B cell (primary cell): Measurements from ENCODE around the gene PTPRC. TPM values are rescaled to one million over a fixed set of nuclear protein-coding genes. Genes with fewer than 3 reads are reported as not detected.

Source experiments
- ATAC-seq: fragments of 200-7000 bp; cut with Tn5 transposase; one replicate; pipeline ENCODE4 v1.10.0; 2021; ENCODE audit warnings: low read depth, mild to moderate bottlenecking, moderate number of reproducible peaks, moderate library complexity
- CTCF ChIA-PET: fragments of 350-600 bp; sonication (Branson Sonifier 250); formaldehyde crosslinking; loops from one replicate; lab custom pipeline; 2021; ENCODE audit warnings: antibody characterized with exemption, inconsistent platforms; lab: Charles Lee
- POLR2A ChIA-PET: fragments of 350-600 bp; sonication (Branson Sonifier 250); formaldehyde crosslinking; loops from one replicate; lab custom pipeline; 2021; ENCODE audit warnings: antibody characterized with exemption; lab: Charles Lee
- DNase-seq: peaks from one replicate; pipeline ENCODE4 v3.0.0; 2013
- H2AFZ ChIP-seq: 2 replicates; pipeline ENCODE4 v1.6.1; 2012; ENCODE audit warnings: mild to moderate bottlenecking, low read depth, low read length; ENCODE audit not compliant: insufficient read depth, poor library complexity, severe bottlenecking
- H3K27ac ChIP-seq, 2 donors: 1 replicate in 1 of 2; 2 replicates in 1 of 2; pipeline ENCODE4 v1.5.1; 2012 to 2013; ENCODE audit warnings: low read length in 2 of 2, mild to moderate bottlenecking in 2 of 2, moderate library complexity in 1 of 2
- H3K27me3 ChIP-seq, 4 experiments: fragments of 200-600 bp in 1 of 4; sonication (generic) in 1 of 4; replicated peaks in 1 of 4; 1 replicate in 2 of 4; 2 replicates in 2 of 4; pipeline versions ENCODE4 v1.6.1 to v1.7.0; 2013 to 2016; ENCODE audit warnings: low read length in 3 of 4, mild to moderate bottlenecking in 2 of 4, mixed read lengths in 1 of 4, moderate library complexity in 1 of 4; ENCODE audit not compliant: insufficient read depth in 4 of 4, control insufficient read depth in 3 of 4; ENCODE audit errors: control extremely low read depth in 1 of 4
- H3K36me3 ChIP-seq, 2 experiments: replicated peaks in 1 of 2; 1 replicate in 1 of 2; 2 replicates in 1 of 2; pipeline versions ENCODE4 v1.6.1 to v1.7.1; 2013; ENCODE audit warnings: low read length in 1 of 2; ENCODE audit not compliant: insufficient read depth in 2 of 2, control insufficient read depth in 1 of 2; ENCODE audit errors: control extremely low read depth in 1 of 2, extremely low read depth in 1 of 2
- H3K4me1 ChIP-seq, 2 donors: fragments of 200-600 bp in 1 of 2; sonication (generic) in 1 of 2; 1 replicate in 1 of 2; 2 replicates in 1 of 2; pipeline versions ENCODE4 v1.5.1 to v1.6.1; 2013 to 2017; ENCODE audit warnings: low read length in 2 of 2; ENCODE audit not compliant: control insufficient read depth in 2 of 2, insufficient read depth in 2 of 2
- H3K4me2 ChIP-seq: replicated peaks from 2 replicates; pipeline ENCODE3; 2012; ENCODE audit warnings: mild to moderate bottlenecking, low read depth, low read length; ENCODE audit not compliant: poor library complexity, severe bottlenecking
- H3K4me3 ChIP-seq, 5 experiments: fragments of 200-600 bp in 1 of 5; sonication (generic) in 1 of 5; 1 replicate in 3 of 5; 2 replicates in 2 of 5; pipeline versions ENCODE4 v1.5.1 to v1.7.0; 2011 to 2016; ENCODE audit warnings: low read length in 4 of 5, mild to moderate bottlenecking in 4 of 5, low read depth in 2 of 5, control low read depth in 1 of 5, moderate library complexity in 1 of 5; ENCODE audit not compliant: insufficient read depth in 1 of 5; ENCODE audit errors: control extremely low read depth in 1 of 5, extremely low read depth in 1 of 5
- H3K79me2 ChIP-seq: fragments of 200-600 bp; sonication (generic); one replicate; pipeline ENCODE4 v1.6.0; 2016; ENCODE audit warnings: low read length; ENCODE audit not compliant: control insufficient read depth, insufficient read depth
- H3K9ac ChIP-seq: fragments of 200-600 bp; sonication (generic); 2 replicates; pipeline ENCODE4 v1.6.1; 2017; ENCODE audit warnings: mild to moderate bottlenecking, low read length, moderate library complexity
- H3K9me3 ChIP-seq, 3 donors: one replicate each; pipeline versions ENCODE4 v1.6.1 to v1.7.1; 2013; ENCODE audit warnings: low read length in 2 of 3; ENCODE audit not compliant: control insufficient read depth in 2 of 3, insufficient read depth in 1 of 3; ENCODE audit errors: control extremely low read depth in 1 of 3
- H4K20me1 ChIP-seq: 2 replicates; pipeline ENCODE4 v1.6.0; 2012; ENCODE audit warnings: mild to moderate bottlenecking, low read length; ENCODE audit not compliant: insufficient read depth, control insufficient read depth, poor library complexity, severe bottlenecking
- H3K27ac Mint-ChIP-seq: one replicate; pipeline ENCODE4 v1.8.0; 2021; ENCODE audit warnings: mixed read lengths
- H3K27me3 Mint-ChIP-seq: one replicate; pipeline ENCODE4 v1.8.0; 2021; ENCODE audit warnings: mixed read lengths
- H3K4me1 Mint-ChIP-seq: one replicate; pipeline ENCODE4 v1.8.0; 2021; ENCODE audit warnings: mixed read lengths
- H3K4me3 Mint-ChIP-seq: one replicate; pipeline ENCODE4 v1.8.0; 2021; ENCODE audit warnings: mixed read lengths
- H3K9me3 Mint-ChIP-seq: one replicate; pipeline ENCODE4 v1.8.0; 2022; ENCODE audit warnings: mixed read lengths; ENCODE audit not compliant: insufficient read depth
- EZH2 ChIP-seq: IDR thresholded peaks from 2 replicates; pipeline ENCODE4 v1.6.1; 2012; ENCODE audit warnings: borderline replicate concordance, low read depth, mild to moderate bottlenecking, moderate library complexity, low read length; ENCODE audit not compliant: insufficient read depth, poor library complexity, severe bottlenecking
- WGBS: methylation state at CpG from one replicate; pipeline ENCODE4 v1.1.5; 2013; ENCODE audit warnings: missing lambda C conversion rate; ENCODE audit not compliant: insufficient coverage; 5-methylcytosine and 5-hydroxymethylcytosine counted together
- intact Hi-C: fragments of 100-400 bp; cut with micrococcal nuclease; formaldehyde crosslinking; loops from one replicate; pipeline ENCODE4 v1.10.0; 2022
- polyA plus RNA-seq: library from polyadenylated mRNA; depleted of rRNA; stranded (reverse); fragments of >200 nt; gene quantifications from 2 replicates; pipeline ENCODE4 v1.2.3, GENCODE V29; 2012
- total RNA-seq, 2 donors: library from RNA; stranded (reverse); fragments of 120-200 nt in 1 of 2; gene quantifications; 1 replicate in 1 of 2; 2 replicates in 1 of 2; pipeline versions ENCODE4 v1.2.3 to v1.2.4, GENCODE V29; 2013 to 2022
- TF ChIP-seq, protein P1 (sequence below): fragments of 200-600 bp; IDR thresholded peaks from one replicate; pipeline ENCODE4 v1.8.0; 2022; ENCODE audit warnings: antibody characterized with exemption, mild to moderate bottlenecking

The PTPRC gene
- total and polyA plus RNA-seq, 2 donors (not counting 1 experiment from before 2014, with no cell fraction given) = 151 to 543 TPM

DNA sequence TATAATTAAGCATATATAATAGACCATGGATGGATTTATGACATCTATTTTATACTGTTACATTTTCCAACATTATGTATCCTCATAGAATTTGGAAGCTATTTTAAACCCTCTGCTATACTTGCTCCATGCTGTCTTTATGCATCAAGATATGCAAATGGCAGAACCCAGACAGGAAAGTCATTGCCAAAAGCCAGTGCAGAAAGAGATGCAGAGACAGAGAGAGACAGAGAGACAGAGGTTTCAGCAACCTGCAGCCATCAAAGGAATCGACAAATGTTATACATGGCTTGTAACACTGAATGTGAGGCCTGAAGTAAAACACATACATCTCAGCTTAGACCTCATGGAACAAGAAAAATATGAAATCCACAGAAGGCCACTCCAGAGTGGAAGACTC lies 7.5 kb upstream of the PTPRC start:
- H3K4me2 ChIP-seq = peak overlapping the region; percentile 16
- no CpG with 5 or more reads among the region's 1 CpG for WGBS
- peak overlapping the region; percentile 32 for H3K27ac Mint-ChIP-seq
- no peak for ATAC-seq
- H2AFZ ChIP-seq = no peak overlapping the region
- CTCF ChIA-PET = interaction anchor here (2.0 to 2.3 kb wide), 2 partner anchors 10 to 70 kb away, joined by 4 to 19 read pairs; no protein-coding TSS in a partner anchor
- peaks cover 67 to 85% of the 10 kb centered on the region in 2 donors for H3K4me1 ChIP-seq
- peak overlapping the region; percentile 2 for H3K4me3 Mint-ChIP-seq
- peaks cover 0 to 5% (median 0%) of the 10 kb centered on the region in 3 donors for H3K9me3 ChIP-seq
- H3K36me3 ChIP-seq = no peaks in the 10 kb centered on the region
- no peaks in the 10 kb centered on the region for H4K20me1 ChIP-seq
- no peak overlapping the region for H3K9ac ChIP-seq
- intact Hi-C loops = no loop called here
- peaks cover 3% of the 10 kb centered on the region for H3K9me3 Mint-ChIP-seq
- no peak overlapping the region for H3K27ac ChIP-seq
- H3K79me2 ChIP-seq = peaks cover 85% of the 10 kb centered on the region
- TF ChIP-seq, protein P1, sequence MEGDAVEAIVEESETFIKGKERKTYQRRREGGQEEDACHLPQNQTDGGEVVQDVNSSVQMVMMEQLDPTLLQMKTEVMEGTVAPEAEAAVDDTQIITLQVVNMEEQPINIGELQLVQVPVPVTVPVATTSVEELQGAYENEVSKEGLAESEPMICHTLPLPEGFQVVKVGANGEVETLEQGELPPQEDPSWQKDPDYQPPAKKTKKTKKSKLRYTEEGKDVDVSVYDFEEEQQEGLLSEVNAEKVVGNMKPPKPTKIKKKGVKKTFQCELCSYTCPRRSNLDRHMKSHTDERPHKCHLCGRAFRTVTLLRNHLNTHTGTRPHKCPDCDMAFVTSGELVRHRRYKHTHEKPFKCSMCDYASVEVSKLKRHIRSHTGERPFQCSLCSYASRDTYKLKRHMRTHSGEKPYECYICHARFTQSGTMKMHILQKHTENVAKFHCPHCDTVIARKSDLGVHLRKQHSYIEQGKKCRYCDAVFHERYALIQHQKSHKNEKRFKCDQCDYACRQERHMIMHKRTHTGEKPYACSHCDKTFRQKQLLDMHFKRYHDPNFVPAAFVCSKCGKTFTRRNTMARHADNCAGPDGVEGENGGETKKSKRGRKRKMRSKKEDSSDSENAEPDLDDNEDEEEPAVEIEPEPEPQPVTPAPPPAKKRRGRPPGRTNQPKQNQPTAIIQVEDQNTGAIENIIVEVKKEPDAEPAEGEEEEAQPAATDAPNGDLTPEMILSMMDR = no peak
- no peak for TF ChIP-seq EZH2
- H3K27me3 ChIP-seq = no peaks in the 10 kb centered on the region
- no peak for DNase-seq
- H3K4me1 Mint-ChIP-seq = peaks cover 85% of the 10 kb centered on the region
- H3K27me3 Mint-ChIP-seq = no peaks in the 10 kb centered on the region
- no peak overlapping the region for H3K4me3 ChIP-seq
- POLR2A ChIA-PET = interaction anchor here (1.0 to 1.1 kb wide), 2 partner anchors 10 to 12 kb away, joined by 3 to 6 read pairs; no protein-coding TSS in a partner anchor

GRCh38 chr1:198632007-198632406 lies 6.8 kb upstream of the PTPRC start:
- Mint-ChIP-seq H3K9me3 (peaks cover 3% of the 10 kb centered on the region), H3K27me3 (no peaks in the 10 kb centered on the region), H3K27ac (peak overlapping the region; percentile 54), H3K4me3 (no peak overlapping the region), H3K4me1 (peaks cover 85% of the 10 kb centered on the region)
- Histone ChIP-seq H3K27me3 (no peaks in the 10 kb centered on the region), H3K27ac (no peak overlapping the region), H3K36me3 (no peaks in the 10 kb centered on the region), H3K4me1 (peaks cover 73 to 85% of the 10 kb centered on the region in 2 donors), H3K9ac (no peak overlapping the region), H2AFZ (no peak overlapping the region), H3K79me2 (peaks cover 85% of the 10 kb centered on the region), H4K20me1 (no peaks in the 10 kb centered on the region), H3K4me2 (no peak overlapping the region), H3K4me3 (no peak overlapping the region), H3K9me3 (peaks cover 0 to 5% (median 0%) of the 10 kb centered on the region in 3 donors)
- ATAC-seq (no peak), DNase-seq (no peak)
- TF ChIP-seq EZH2 = no peak
- TF ChIP-seq, protein P1 = no peak
- POLR2A ChIA-PET = interaction anchor here (1.0 to 1.1 kb wide), 2 partner anchors 11 to 13 kb away, joined by 3 to 6 read pairs; no protein-coding TSS in a partner anchor
- no CpG with 5 or more reads among the region's 2 CpGs for WGBS
- CTCF ChIA-PET = interaction anchor here (2.0 to 2.3 kb wide), 2 partner anchors 11 to 70 kb away, joined by 4 to 19 read pairs; no protein-coding TSS in a partner anchor
- intact Hi-C loops = no loop called here
